Activated naive CD4-positive, alpha-beta T cell treated with Interleukin-2 at 50 U/mL for 16 hours (primary cell): ENCODE results near the gene NAA10.

Experiments
- DNase-seq: peaks from one replicate; pipeline ENCODE4 v3.0.0-alpha.2; 2020

Gene NAA10

DNA sequence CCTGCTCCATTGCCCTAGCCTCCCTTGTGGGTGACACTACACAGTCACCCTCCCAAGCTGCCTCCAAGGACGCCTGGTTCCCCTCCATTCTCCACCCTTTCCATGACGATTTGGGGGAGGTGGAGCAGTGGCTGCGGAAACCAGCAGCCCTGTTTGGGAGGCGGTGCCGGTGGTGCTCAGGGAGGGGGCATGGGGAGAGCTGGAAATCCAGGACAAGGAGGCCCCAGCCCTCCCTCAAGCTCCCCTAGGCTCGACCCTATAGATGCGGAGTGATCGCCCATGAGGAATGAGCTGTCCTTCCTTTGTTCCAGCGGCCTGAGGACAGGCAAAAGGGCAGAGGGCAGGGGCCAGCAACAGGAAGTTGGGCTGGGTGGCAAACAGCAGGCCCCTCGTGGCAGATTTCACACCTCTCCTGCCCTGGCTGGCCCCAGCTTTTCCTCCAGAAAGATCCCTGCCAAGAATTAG is 13.2 kb upstream of the NAA10 start:
- DNase-seq = no peak

GRCh38 chrX:153947009-153947769 is 12.4 kb upstream of the NAA10 start:
- peak; percentile 79 for DNase-seq

GRCh38 chrX:153945956-153946943 is 11.4 kb upstream of the NAA10 start:
- no peak for DNase-seq

GRCh38 chrX:153944800-153945150 is 9.9 kb upstream of the NAA10 start:
- no peak for DNase-seq

DNA sequence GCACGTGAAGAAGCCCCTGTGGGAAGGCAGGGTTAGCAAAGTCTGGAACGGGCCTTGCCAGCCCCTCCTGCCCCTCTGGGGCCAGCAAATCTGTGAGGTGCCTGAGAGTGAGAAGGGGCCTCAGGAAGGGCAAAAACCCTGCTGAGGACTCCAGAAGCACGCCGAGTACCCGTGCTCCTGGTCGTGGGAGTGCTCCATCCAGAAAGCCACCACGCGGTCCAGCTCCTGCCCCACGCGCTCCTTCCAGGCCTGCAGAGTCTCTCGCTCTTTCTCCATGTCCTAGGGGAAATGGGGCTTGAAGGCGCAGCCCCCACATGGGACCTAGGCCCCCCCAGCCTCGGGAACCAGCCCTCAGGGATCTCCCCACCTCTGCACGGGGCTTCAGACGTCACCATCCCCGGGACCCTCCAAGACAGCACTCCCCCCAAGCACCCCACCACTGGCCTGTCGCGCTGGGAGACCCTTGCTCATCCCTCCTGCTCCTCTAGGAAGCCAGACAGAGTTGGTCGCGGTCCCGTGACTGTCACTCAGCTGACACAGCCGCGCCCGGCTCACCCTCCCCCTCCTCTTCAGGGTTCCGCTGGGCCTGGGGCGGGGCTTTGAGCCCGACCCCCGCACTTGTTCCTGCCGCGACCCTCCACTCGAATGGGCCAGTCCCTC is 9.4 kb upstream of the NAA10 start, which contains the start of gene RENBP:
RENBP (minus strand) TSS at position 504 of the 660 bp plus-strand sequence; CDS start at position 471, 33 bp downstream.
- DNase-seq = peak; percentile 38

GRCh38 chrX:153941336-153942252 is 6.8 kb upstream of the NAA10 start:
- DNase-seq = no peak

DNA sequence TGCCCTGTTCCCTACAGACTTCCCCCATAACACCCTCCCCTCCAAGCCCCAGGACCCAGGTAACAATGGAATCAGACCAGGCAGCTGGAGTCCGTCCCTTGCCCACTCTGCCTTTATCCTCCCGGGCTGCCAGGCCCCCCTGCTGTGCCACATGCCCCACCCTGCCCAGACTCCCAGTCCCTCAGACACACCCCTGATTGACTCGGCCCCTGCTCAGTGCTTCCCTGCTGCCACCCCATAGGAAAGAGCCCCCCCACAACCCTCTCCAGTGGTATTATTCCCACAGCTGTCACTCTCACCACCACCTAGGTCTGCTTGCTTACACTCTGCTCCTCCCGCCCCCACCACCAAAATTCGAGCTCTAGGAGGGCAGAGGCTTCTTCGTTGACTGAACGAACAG is 4.7 kb upstream of the NAA10 start:
- no peak for DNase-seq

DNA sequence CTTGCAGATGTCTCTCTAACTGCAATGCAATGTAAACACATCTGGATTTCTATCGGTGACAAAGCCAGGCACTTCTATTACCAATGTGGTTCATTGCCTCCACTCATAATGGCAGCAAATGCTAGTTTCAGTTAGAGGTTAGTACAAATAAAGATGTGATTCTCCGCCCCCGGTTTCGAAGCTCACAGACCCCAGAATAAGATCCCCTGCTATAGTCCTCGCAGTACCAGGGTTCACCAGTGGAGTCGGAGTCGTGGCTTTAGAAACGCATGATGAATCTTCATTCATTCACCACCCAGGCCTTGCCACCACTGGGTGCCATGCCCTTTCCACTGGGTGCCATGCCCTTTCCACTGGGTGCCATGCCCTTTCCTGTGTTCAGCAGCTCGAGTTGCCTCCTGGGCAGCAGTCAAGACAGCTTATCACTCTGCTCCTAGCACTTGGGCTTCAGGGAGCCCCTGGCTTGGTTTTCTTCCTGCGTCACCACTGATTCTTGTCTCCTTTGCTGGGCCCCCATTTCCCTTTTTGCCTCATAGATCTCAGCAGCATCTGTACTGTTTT is 3.5 kb upstream of the NAA10 start:
- no peak for DNase-seq

GRCh38 chrX:153937056-153937455 is 2.2 kb upstream of the NAA10 start:
- no peak for DNase-seq

GRCh38 chrX:153935326-153935851 is 552 bp upstream of the NAA10 start:
- DNase-seq = no peak

DNA sequence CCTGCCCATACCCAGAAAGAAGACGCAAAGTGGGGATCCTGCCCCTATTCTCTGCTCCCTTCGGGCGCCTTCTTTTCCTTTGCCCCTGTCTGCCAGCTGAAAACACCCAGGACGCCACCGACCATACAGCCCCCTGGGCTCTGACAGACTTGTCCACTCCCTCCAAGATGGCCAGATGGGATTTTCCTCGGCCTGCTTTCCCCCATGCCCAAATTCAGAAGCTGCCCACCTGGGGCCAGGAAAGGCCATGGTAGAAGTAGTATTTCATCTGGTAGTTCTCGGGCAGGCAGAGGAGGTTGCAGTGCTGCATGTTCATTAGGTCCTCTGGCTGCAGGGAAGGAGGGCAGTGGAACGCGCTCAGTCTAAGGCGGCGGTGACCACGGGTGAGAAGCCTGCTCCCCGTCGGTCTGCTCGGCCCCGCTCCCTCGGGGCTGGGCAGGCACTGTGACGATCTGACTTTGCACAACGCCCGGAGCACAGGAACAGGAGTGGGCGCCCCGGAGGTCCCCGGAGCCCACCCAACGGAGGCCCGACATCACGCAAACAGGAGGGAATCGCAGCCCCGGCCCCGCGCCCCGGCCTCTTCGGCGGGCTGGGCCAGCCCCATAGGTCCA is 582 bp downstream of the NAA10 start:
- no peak for DNase-seq

DNA sequence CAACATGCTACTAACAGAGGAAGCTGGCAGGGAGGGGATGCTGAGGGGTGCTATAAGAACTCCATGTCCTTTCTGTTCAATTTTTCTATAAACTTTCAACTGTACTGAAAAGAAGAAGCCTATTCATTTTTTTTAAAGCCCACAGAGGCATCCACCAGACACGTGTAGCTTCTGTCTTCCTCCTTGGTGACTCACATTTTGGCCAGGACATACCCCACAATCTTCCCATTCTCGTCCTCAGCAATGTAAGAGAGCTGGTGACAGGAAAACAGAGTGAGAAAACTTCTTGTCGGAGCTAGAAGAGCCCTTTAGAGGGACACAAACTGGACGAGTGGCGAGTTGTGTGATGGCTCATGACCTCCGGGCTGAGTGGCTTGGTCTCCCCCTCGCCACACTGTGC is 1.1 kb downstream of the NAA10 start:
- DNase-seq = no peak

DNA sequence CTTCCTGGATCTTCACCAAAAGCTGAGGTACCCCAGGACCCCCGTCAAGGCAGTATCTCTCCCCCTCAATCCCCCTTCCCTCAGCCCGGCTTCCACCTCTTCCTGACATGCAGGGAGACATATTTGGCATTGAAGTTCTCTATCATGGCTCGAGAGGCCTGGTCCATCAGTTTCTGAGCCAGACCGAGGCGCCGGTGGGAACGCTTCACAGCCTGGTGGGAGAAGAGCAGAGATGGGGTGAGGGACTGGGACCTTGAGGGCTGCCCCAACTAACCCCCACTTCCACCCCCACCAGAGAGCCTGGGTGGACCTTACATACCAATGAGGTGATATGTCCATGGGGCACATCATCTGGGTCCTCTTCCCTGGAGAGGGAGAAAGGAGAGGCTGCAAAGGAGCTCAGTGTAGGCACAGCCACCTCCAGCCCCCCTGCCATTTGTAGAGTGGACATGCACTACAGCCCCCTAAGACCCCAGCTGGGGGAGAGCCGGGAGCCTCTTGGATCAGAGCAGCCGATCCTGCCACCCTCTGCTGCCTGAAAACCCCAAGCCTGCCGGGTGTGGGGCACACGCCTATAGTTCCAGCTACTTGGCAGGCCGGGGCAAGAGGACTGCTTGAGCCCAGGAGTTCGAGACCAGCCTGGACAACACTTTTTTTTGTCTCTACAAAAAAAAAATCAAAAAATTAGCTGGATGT is 2.5 kb downstream of the NAA10 start:
- DNase-seq = no peak

DNA sequence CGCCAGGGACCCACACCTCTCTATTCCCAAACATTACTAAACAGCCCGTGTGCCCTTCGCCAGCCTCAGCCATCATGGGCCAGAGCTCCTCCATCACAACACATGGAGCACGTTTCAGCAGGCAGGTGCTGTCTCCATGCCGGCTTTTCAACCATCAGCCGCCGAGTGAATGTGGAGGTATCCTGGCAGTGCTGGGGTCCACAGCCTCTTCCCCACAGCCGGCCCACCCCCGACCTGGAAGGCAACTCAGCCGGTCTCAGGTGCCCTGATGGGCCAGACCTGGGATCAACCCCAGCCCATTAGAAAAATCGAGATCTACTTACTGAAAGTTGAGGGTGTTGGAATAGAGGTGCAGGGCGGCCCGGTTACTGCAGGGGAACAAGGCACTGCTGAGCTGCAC is 3.1 kb downstream of the NAA10 start:
- DNase-seq = no peak

- no peak for DNase-seq
These were observed 3.7 kb downstream of the NAA10 start for GRCh38 chrX:153931151-153931550.

DNA sequence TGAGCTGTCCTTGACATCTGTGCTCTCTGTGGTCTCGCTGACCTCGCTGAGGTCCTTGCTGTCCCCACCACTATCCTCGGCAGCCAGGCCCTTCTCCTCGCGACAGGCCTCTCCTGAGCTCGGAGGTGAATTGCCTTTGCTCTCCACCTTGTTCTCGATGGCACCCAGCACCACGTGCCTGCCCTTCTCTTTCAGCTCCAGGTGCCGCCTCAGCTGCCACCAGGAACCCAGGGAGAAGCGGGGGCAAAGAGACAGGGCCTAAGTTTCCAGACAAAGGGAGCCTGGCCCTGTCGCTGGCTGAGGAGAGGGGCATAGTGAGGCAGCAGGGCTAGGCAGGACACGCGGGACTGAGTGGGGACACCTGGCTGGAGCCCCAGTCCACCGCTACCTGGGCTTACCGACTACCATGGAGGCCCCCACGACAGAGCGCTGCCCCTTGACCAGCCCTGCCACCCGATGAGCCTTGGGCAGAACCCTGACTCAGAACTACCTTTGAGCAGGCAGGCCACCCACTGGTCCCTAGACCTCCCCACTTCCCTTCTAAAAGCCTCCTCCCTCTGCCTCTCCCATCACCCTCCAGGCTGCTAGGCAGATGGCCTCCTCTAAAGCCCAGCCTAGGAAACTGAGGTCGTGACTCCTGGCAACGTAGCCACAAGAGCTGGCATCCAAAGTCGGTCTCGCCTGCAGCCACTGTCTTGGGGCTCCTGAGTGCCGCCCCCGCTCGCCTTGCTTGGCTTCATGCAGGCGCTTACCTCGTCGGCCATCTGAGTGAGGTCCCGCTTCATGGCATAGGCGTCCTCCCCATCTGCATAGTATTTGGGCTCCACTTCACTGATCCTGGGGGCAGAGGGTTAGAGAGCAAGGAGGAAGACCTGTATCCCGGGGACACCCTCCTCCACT is 4.6 kb downstream of the NAA10 start:
- DNase-seq = no peak

GRCh38 chrX:153929576-153929975 is 5.3 kb downstream of the NAA10 start:
- no peak for DNase-seq

GRCh38 chrX:153928846-153929245 is 6.0 kb downstream of the NAA10 start:
- no peak for DNase-seq
